H1 (cell line): ENCODE results near the gene BCAS3.

Experiments
- CREB1 ChIP-seq: IDR thresholded peaks from 2 replicates; pipeline ENCODE4 v1.6.1; 2012; ENCODE audit warnings: inconsistent platforms
- CTCF ChIP-seq, 3 experiments: IDR thresholded peaks; 1 replicate in 2 of 3; 2 replicates in 1 of 3; pipeline versions ENCODE4 v1.5.1 to v1.6.1; 2011; ENCODE audit warnings: low read length in 3 of 3, mild to moderate bottlenecking in 3 of 3, inconsistent platforms in 2 of 3, low read depth in 1 of 3, moderate library complexity in 1 of 3; ENCODE audit not compliant: insufficient read depth in 1 of 3; ENCODE audit errors: control extremely low read depth in 1 of 3
- EP300 ChIP-seq, 2 experiments: IDR thresholded peaks; 1 replicate in 1 of 2; 2 replicates in 1 of 2; pipeline ENCODE4 v1.6.1; 2011 to 2012; ENCODE audit warnings: low read depth in 2 of 2, low read length in 2 of 2, mild to moderate bottlenecking in 2 of 2, borderline replicate concordance in 1 of 2, inconsistent platforms in 1 of 2, moderate library complexity in 1 of 2
- EZH2 ChIP-seq: fragments of 200-600 bp; sonication (generic); IDR thresholded peaks from 2 replicates; pipeline ENCODE4 v1.7.1; 2012; ENCODE audit warnings: low read depth, mild to moderate bottlenecking, moderate library complexity, low read length, inconsistent platforms; ENCODE audit not compliant: severe bottlenecking
- JUN ChIP-seq: IDR thresholded peaks from 2 replicates; pipeline ENCODE4 v1.6.1; 2011; ENCODE audit warnings: low read depth, mild to moderate bottlenecking, improper control_type of control experiment, low read length
- JUND ChIP-seq: IDR thresholded peaks from 2 replicates; pipeline ENCODE4 v1.6.1; 2011; ENCODE audit warnings: mild to moderate bottlenecking, improper control_type of control experiment, low read length
- POLR2A ChIP-seq, 2 experiments: IDR thresholded peaks; 1 replicate in 1 of 2; 2 replicates in 1 of 2; pipeline ENCODE4 v1.6.1; 2011; ENCODE audit warnings: low read depth in 2 of 2, low read length in 2 of 2, mild to moderate bottlenecking in 2 of 2; ENCODE audit errors: control extremely low read depth in 1 of 2
- POLR2AphosphoS5 ChIP-seq: IDR thresholded peaks from 2 replicates; pipeline ENCODE4 v1.6.1; 2011; ENCODE audit warnings: low read depth, low read length
- SIN3A ChIP-seq, 2 experiments: IDR thresholded peaks in 1 of 2; conservative IDR thresholded peaks in 1 of 2; 2 replicates each; pipeline ENCODE4 v1.6.1; 2011 to 2012; ENCODE audit warnings: low read length in 2 of 2, improper control_type of control experiment in 1 of 2, low read depth in 1 of 2, mild to moderate bottlenecking in 1 of 2
- SIRT6 ChIP-seq: IDR thresholded peaks from one replicate; pipeline ENCODE4 v1.7.1; 2012; ENCODE audit warnings: low read length, inconsistent platforms
- SP1 ChIP-seq: IDR thresholded peaks from 2 replicates; pipeline ENCODE4 v1.6.1; 2011; ENCODE audit warnings: low read depth, low read length
- SP2 ChIP-seq: IDR thresholded peaks from 2 replicates; pipeline ENCODE4 v1.6.1; 2012; ENCODE audit warnings: mild to moderate bottlenecking, low read length, inconsistent platforms
- SRF ChIP-seq: IDR thresholded peaks from 2 replicates; pipeline ENCODE4 v1.6.1; 2011; ENCODE audit warnings: mild to moderate bottlenecking, low read depth, low read length, moderate library complexity
- ZNF274 ChIP-seq: IDR thresholded peaks from 2 replicates; pipeline ENCODE4 v1.7.0; 2012; ENCODE audit warnings: low read length, borderline replicate concordance; ENCODE audit errors: extremely low read depth

DNA sequence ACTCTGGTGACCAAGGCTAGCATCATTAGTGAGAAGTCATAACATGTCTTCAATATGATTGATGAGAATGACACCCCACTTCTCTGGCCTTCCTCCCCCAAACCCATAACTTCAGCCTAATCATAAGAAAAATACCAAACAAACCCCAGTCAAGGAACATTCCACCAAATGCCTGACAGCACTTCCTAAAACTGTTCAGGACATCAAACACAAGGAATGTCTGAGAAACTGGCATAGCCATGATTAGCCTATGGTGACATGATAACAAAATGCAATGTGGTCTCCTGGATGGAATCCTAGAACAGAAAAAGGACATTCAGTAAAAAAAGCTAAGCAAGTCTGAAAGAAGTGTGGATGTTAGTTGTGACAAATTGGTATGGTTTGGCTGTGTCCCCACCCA, 749.9 kb downstream of the BCAS3 start:
- TF ChIP-seq SIRT6 = no peak
- no peak for TF ChIP-seq SP2
- TF ChIP-seq CTCF (IDR thresholded peaks at IDR 0.05; ENCODE audit: control extremely low read depth in 1 of 3, insufficient read depth in 1 of 3, low read depth in 1 of 3, low read length in 3 of 3) = no peak
- no peak for TF ChIP-seq ZNF274
- TF ChIP-seq JUN = no peak
- no peak for TF ChIP-seq SRF
- TF ChIP-seq SIN3A (conservative IDR thresholded peaks at IDR 0.05 in 1 of 2, IDR thresholded peaks at IDR 0.05 in 1 of 2; ENCODE audit: low read depth in 1 of 2, low read length in 2 of 2) = no peak
- no peak for TF ChIP-seq JUND
- no peak for TF ChIP-seq POLR2A (IDR thresholded peaks at IDR 0.05; ENCODE audit: control extremely low read depth in 1 of 2, low read depth in 2 of 2, low read length in 2 of 2)
- no peak for TF ChIP-seq POLR2AphosphoS5
- TF ChIP-seq SP1 = no peak
- no peak for TF ChIP-seq EZH2
- no peak for TF ChIP-seq EP300 (IDR thresholded peaks at IDR 0.05; ENCODE audit: borderline replicate concordance in 1 of 2, low read depth in 2 of 2, low read length in 2 of 2)
- TF ChIP-seq CREB1 = no peak
